Mammary epithelial cell (primary cell): ENCODE results near the gene BBS9.

Experiments
- CTCF ChIP-seq, 2 donors: IDR thresholded peaks in 1 of 2; conservative IDR thresholded peaks in 1 of 2; 2 replicates each; pipeline ENCODE4 v1.5.1; 2011 to 2012; ENCODE audit warnings: inconsistent platforms in 2 of 2, low read length in 2 of 2, mild to moderate bottlenecking in 2 of 2, control low read depth in 1 of 2, low read depth in 1 of 2; ENCODE audit not compliant: insufficient read depth in 1 of 2; ENCODE audit errors: extremely low read depth in 1 of 2
- EZH2 ChIP-seq: IDR thresholded peaks from 2 replicates; pipeline ENCODE4 v1.6.1; 2012; ENCODE audit warnings: low read length, inconsistent platforms, borderline replicate concordance

GRCh38 chr7:33196221-33196620, 66.9 kb downstream of the BBS9 start:
- no peak for TF ChIP-seq CTCF (conservative IDR thresholded peaks at IDR 0.05 in 1 of 2, IDR thresholded peaks at IDR 0.05 in 1 of 2; ENCODE audit: extremely low read depth in 1 of 2, insufficient read depth in 1 of 2, low read depth in 1 of 2, low read length in 2 of 2)
- TF ChIP-seq EZH2: no peak
